HG03108 (cell line): ENCODE data around the gene BUB3.

Experiments
- ATAC-seq: cut with Tn5 transposase; IDR thresholded peaks from one replicate; pipeline ENCODE4 v1.9.1; 2021; ENCODE audit warnings: moderate library complexity; ENCODE audit not compliant: unreplicated experiment

The BUB3 gene

GRCh38 chr10:123140983-123141390 is 13.2 kb upstream of the BUB3 start:
- no peak for ATAC-seq

GRCh38 chr10:123141791-123142700 is 12.2 kb upstream of the BUB3 start:
- ATAC-seq, result no peak

DNA sequence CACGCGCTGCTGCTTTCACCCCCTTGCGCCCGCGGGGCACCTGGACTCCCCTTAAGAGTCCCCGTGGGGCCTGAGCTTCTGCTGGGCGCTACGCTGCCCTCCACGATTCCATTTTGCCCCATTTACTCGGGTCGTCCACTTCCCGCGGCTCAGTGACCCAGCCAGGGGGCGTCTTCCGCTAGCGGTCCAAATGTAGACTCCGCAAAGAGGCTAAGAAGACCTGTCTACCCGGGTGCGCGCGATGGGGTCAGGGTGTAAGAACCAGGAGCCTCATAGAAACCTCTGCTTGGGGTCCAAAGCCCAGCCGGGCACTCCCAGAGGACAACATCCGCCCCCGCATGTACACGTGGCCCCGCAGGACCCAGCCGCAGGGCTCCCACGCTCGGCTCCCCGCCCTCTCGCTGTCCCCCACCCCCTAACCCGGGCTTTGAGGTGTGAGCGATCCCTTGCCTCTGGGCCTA is 11.5 kb upstream of the BUB3 start:
- no peak for ATAC-seq

GRCh38 chr10:123143162-123143824 is 10.9 kb upstream of the BUB3 start:
- ATAC-seq, result no peak

GRCh38 chr10:123143825-123144168 is 10.4 kb upstream of the BUB3 start:
- no peak for ATAC-seq

GRCh38 chr10:123144697-123145541 is 9.3 kb upstream of the BUB3 start:
- ATAC-seq, result no peak

- ATAC-seq, result no peak
These were observed 8.6 kb upstream of the BUB3 start for GRCh38 chr10:123145542-123146012.

DNA sequence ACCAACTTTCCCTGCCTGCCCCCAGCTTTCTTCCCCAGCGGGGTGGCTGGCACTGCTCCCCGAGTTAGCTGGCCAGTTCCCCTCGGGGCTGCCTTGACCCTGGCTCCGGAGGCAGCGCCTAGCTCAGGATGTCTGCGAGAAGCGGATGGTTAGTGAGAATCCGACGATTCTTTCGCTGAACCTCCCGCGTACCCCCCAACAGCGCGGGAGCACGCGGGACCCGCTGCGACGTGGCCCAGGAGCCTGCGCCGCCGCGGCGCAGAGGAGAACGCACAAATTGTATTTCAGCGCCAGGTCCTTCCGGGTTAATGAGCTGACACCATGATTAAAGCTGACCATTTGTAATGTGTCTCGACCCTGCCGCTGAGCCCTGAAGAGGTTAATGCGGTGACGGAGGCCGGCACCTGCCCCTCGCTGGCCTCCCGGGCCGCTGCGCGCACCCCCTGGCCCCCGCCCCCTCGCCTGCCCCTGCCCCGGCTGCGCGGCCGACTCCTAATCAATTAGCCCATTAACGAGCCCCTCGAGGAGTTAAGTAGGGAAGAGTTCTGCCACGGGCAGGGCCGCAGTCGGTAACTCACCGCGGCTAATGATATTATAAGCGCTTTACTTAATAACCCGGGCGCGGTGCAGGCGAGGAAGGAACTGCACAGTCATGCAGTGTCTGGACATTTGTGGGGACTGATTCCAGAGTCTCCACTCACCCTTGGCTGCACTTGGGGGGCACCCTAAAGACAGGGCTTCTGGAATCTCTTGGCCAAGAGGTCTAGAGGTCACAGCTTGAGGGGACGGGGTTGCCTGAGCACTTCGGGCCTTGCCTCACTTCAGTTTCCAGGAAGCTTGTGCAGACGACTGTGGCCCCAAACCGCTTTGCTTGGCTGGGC is 7.9 kb upstream of the BUB3 start:
- no peak for ATAC-seq

DNA sequence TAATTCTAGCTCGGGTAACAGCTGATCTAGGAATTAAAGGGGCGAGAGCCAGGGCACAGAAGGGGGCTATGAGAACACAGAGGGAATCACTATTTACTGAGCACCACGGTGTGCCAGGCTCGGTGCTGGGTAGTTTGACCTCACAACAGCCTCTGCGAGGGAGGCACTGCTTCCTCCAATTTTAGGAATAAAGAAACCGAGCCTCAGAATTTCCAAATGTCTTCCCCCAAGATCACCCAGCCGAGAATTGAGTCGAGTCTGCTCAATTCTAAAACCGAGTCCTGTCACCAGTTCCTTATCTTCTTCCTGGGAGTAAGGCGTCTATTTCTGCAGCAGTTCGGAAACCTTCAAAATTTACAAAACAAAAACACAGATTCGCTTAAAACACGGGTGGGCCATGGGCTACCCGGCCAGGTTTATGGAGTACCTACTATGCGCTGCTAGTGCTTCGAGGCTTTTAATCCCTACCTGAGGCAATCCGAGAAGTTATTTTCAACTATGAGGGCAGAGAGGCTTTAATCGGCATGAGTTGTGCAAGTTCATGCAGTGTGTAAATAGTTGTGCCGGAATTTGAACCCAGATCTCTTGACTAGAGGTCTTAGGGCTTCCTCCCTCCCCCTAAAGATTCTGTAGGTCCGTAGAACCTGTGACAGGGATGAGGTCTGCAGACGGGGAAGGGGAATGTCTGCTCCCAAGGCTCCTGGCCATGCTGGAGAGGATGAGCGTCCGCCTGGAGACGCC is 7.1 kb upstream of the BUB3 start:
- no peak for ATAC-seq

DNA sequence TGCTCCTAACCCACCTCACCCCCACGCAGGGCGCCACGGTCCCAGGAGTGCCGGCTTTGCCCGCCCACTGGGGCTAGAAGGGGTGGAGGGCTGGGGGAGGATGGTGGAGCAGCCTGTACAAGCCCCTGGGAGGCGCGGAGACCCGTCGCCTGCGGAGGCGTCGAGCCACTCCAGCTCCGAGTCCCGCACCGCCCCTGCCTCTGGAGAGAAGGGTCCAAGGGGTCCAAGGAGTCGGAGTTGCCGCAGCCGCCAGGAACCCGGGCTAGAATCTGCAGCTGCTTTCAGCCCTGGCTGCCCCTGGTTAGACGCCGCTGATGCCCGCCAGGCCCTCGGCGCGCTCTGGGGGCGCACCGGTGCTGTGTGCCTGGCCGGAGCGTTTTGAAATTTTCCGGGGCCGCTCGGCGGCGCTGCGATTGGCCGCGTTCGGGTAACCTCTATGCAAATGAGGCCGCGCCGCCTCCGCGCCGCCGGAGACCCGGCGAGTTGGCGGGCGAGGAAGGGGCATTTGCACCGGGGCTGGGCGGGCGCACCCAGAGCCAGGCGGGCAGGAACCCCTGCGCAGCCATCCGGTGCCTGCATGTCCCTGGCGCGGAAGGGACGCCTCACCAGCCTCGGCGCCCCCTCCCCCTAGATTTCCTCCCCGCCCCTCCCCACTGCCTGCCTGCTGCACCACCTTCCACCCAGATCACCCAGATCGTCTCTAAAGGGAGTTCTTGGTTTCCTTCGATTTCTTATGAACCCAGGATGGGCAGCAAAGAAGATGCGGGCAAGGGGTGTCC is 6.4 kb upstream of the BUB3 start, which contains the start of gene HMX2:
TSS of gene HMX2 (plus strand) at position 502 of the 779 bp plus-strand sequence. CDS start at position 745, 243 bp downstream.
- no peak for ATAC-seq

DNA sequence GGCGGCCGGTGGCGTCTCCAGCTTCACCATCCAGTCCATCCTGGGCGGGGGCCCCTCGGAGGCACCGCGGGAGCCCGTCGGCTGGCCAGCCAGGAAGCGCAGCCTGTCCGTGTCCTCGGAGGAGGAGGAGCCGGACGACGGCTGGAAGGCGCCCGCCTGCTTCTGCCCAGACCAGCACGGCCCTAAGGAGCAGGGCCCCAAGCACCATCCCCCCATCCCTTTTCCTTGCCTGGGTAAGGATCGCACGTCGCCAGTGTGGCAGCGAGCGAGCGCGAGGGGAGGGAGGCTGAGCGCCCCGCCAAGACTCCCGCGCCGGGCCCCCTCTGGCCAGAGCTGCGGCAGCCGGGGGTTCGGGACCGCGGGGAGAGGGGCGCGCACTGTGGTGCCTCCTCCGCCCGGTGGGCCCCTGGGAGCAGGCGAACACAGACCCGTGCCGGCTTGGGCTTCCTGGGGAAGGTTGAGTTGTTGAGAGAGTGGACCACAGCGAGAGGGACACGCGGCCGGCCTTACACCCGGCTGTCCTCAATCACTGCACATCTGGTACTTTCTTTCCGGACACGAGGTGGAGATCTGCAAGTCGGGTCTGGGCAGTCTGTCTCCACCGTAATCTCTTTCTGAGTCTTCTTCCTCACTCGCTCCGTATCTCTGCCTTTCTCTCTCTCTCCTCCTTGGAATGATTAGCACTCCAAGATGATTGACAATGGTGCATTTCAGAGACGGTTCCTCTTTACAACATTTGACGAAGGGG is 5.6 kb upstream of the BUB3 start:
- no peak for ATAC-seq

DNA sequence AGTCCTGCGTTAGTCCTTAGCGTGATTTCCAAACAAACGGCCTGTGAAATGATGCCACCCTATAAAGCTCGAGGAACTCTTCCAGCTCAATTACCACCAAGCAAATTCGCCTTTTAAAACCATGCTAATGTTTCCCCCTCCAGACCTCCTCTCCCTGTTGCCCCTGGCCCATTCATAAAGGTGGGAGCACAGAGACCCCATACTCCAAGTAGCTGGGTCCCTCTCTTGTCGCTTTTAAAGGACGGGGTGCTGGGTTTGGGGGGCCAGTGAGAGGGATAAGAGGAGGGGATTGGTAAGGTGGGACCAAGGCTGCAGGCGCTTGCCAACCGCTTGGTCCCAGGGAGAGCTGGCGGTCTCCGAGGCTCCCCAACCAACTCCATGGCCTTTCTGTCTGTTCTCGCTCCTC is 5.0 kb upstream of the BUB3 start:
- ATAC-seq, result no peak

DNA sequence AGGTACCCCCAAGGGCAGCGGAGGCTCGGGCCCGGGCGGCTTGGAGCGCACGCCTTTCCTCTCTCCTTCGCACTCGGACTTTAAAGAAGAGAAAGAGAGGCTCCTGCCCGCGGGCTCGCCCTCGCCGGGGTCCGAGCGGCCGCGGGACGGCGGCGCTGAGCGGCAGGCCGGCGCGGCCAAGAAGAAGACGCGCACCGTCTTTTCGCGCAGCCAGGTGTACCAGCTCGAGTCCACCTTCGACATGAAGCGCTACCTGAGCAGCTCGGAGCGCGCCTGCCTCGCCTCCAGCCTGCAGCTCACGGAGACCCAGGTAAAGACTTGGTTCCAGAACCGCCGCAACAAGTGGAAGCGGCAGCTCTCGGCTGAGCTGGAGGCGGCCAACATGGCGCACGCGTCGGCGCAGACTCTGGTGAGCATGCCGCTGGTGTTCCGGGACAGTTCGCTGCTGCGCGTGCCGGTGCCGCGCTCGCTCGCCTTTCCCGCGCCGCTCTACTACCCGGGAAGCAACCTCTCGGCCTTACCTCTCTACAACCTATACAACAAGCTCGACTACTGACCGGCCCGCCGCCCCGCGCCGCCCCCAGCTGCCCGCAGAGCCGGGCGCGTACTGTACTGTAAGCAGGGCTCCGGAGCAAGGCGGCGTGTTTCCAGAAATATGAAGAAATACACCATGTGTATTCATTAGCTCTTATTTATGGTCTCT is 4.5 kb upstream of the BUB3 start:
- no peak for ATAC-seq

GRCh38 chr10:123150271-123150985 is 3.8 kb upstream of the BUB3 start:
- no peak for ATAC-seq

DNA sequence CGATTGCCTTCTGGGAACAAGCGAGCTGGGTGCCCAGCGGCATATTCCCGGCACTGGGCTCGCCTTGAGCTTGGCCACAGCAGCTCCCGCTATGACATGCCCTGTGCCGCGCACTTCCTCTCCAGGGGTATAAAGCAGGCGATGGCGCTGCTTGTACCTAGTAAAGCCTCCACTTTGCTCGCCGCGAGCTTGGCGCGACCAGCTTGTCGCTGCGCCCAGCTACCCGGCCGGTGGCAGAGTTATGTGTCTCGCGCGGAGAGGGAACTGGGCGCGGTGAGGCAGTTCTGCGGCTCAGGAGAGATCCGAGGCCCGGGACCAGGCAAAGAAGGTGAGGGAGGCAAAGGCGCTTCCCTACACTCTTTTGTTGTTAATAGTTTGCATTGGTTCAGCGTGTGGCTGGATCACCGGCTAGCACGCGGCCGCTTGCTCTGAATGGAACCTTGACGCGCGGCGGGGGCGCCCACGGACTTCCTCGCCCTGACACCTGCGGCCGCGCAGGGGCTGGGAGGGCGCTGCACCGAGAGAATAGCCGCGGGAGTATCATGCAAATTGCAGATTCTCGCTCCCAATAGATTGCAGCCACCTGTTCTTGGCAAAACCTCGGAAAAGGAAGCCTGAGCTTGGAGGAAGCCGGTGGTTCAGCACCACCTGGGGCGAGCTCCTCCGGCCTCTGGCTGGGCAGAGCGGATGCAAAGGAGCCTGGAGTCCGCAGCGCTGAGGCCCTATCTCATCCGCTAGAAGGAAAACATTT is 3.0 kb upstream of the BUB3 start:
- ATAC-seq, result no peak

DNA sequence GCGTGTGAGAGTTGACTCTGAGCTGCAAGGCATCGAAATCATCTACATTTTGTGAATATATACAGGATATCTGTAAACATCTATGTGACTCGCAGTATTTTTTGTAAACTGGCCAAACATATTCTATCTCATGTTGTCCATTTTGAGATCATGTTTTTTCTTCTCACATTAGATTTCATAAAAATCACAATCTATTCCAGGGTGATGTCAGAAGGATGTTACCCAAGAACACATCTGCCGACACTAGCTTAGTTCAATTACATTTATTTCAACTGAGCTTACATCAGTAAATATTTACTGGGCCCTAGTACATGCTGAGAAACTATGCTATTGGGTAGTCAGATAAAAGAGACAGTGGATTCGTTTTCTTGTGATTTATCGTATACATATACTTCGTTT is 2.5 kb upstream of the BUB3 start:
- ATAC-seq, result no peak
